Keratinocyte (primary cell): ENCODE results near the gene NECTIN4. TPM values are rescaled to one million over a fixed set of nuclear protein-coding genes. Genes with fewer than 3 reads are reported as not detected.

Experiments
- DNase-seq: peaks from one replicate; pipeline ENCODE4 v3.0.0-alpha.2; 2011; ENCODE audit warnings: low read depth, missing footprints, low spot score
- FAIRE-seq: peaks from 2 replicates; lab custom pipeline; 2011; peaks lifted over from hg19 to GRCh38; lab: Jason Lieb, UNC
- H2AFZ ChIP-seq: 2 replicates; pipeline ENCODE4 v1.6.0; 2012; ENCODE audit warnings: low read length, control low read depth, inconsistent platforms; ENCODE audit not compliant: control insufficient read depth
- H3K27ac ChIP-seq: 2 replicates; pipeline ENCODE4 v1.5.1; 2011; ENCODE audit warnings: low read length; ENCODE audit not compliant: control insufficient read depth, insufficient read depth
- H3K27me3 ChIP-seq: 3 replicates; pipeline ENCODE4 v1.6.0; 2011; ENCODE audit warnings: low read length; ENCODE audit not compliant: control insufficient read depth, insufficient read depth; ENCODE audit errors: extremely low read depth
- H3K36me3 ChIP-seq, 2 experiments: 2 replicates in 1 of 2; 3 replicates in 1 of 2; pipeline ENCODE4 v1.5.1; 2011; ENCODE audit warnings: low read length in 2 of 2, mild to moderate bottlenecking in 1 of 2; ENCODE audit not compliant: control insufficient read depth in 2 of 2, insufficient read depth in 2 of 2; ENCODE audit errors: extremely low read depth in 1 of 2
- H3K4me1 ChIP-seq: 3 replicates; pipeline ENCODE4 v1.5.1; 2011; ENCODE audit warnings: low read length; ENCODE audit not compliant: control insufficient read depth, insufficient read depth; ENCODE audit errors: extremely low read depth
- H3K4me2 ChIP-seq: 3 replicates; pipeline ENCODE4 v1.6.0; 2011; ENCODE audit warnings: low read depth, low read length; ENCODE audit not compliant: control insufficient read depth, insufficient read depth; ENCODE audit errors: extremely low read depth
- H3K4me3 ChIP-seq, 3 experiments: fragments of 200-600 bp in 1 of 3; sonication (generic) in 1 of 3; 2 replicates in 2 of 3; 3 replicates in 1 of 3; pipeline ENCODE4 v1.5.1; 2011 to 2016; ENCODE audit warnings: low read length in 3 of 3, mild to moderate bottlenecking in 3 of 3, control low read depth in 2 of 3, inconsistent platforms in 1 of 3, low read depth in 1 of 3, mixed read lengths in 1 of 3, mixed run types in 1 of 3, moderate library complexity in 1 of 3; ENCODE audit not compliant: control insufficient read depth in 2 of 3, insufficient read depth in 2 of 3; ENCODE audit errors: extremely low read depth in 1 of 3
- H3K79me2 ChIP-seq: 2 replicates; pipeline ENCODE4 v1.6.0; 2012; ENCODE audit warnings: low read length; ENCODE audit not compliant: control insufficient read depth, insufficient read depth
- H3K9ac ChIP-seq: 3 replicates; pipeline ENCODE4 v1.6.0; 2011; ENCODE audit warnings: low read length; ENCODE audit not compliant: control insufficient read depth, insufficient read depth; ENCODE audit errors: extremely low read depth
- H3K9me1 ChIP-seq: 3 replicates; pipeline ENCODE4 v1.6.0; 2011; ENCODE audit warnings: low read length; ENCODE audit not compliant: control insufficient read depth, insufficient read depth; ENCODE audit errors: extremely low read depth
- H3K9me3 ChIP-seq: 2 replicates; pipeline ENCODE4 v1.5.1; 2012; ENCODE audit warnings: low read depth, low read length; ENCODE audit not compliant: control insufficient read depth
- H4K20me1 ChIP-seq: 3 replicates; pipeline ENCODE4 v1.6.0; 2011; ENCODE audit warnings: low read length; ENCODE audit not compliant: control insufficient read depth, insufficient read depth; ENCODE audit errors: extremely low read depth
- EZH2 ChIP-seq: IDR thresholded peaks from one replicate; pipeline ENCODE4 v1.6.1; 2012; ENCODE audit warnings: inconsistent platforms, mild to moderate bottlenecking, low read length, moderate library complexity
- dilution Hi-C: fragments of 300-500 bp; cut with MboI; formaldehyde crosslinking; loops from one replicate; pipeline ENCODE4 v1.7.0; 2020; ENCODE audit warnings: low sequenced_read_pairs; ENCODE audit not compliant: extremely low pct_ligation_motif_present
- polyA plus RNA-seq, 5 experiments: library from polyadenylated mRNA; depleted of rRNA in 3 of 5; stranded (reverse) in 3 of 5; stranded (forward) in 1 of 5; unstranded in 1 of 5; fragments of >200 nt; gene quantifications; 1 replicate in 1 of 5; 2 replicates in 3 of 5; 3 replicates in 1 of 5; pipeline versions ENCODE4 v1.2.1 to v1.2.3, GENCODE V29; 2011 to 2012; ENCODE audit warnings: missing spikeins in 2 of 5, low read depth in 1 of 5, low replicate concordance in 1 of 5
- TF ChIP-seq, protein P1 (sequence below), 3 experiments: IDR thresholded peaks in 1 of 3; conservative IDR thresholded peaks in 1 of 3; optimal IDR thresholded peaks in 1 of 3; 2 replicates in 2 of 3; 3 replicates in 1 of 3; pipeline versions ENCODE3 to v1.5.1; 2011; ENCODE audit warnings: low read length in 3 of 3, mild to moderate bottlenecking in 3 of 3, moderate library complexity in 2 of 3, control low read depth in 1 of 3, inconsistent platforms in 1 of 3; ENCODE audit not compliant: insufficient read depth in 2 of 3; ENCODE audit errors: extremely low read depth in 1 of 3

Gene NECTIN4
- polyA plus RNA-seq, 1 donor (not counting 4 experiments of a cell fraction or from before 2014, with no cell fraction given): 8.6 TPM

DNA sequence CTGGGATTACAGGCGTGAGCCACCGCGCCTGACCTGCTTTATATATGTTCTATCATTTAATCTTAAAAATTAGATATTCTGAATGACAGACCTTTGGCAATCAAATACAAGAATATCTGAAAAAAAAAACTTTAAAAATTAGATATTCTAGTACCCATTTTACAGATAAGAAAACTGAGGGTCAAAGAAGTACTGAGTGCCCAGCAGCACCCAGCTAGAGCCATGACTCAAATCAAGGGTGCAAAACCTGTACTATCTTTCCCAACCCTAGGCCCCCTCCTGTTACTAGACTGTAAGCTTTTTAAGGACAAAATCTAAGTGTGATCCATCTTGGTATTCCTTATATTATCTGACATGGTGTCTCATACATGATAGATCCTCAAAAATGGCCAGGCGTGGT is 27.9 kb downstream of the NECTIN4 start:
- Histone ChIP-seq H3K79me2 (no peaks in the 10 kb centered on the region), H3K27ac (no peak overlapping the region), H3K9me1 (no peaks in the 10 kb centered on the region), H2AFZ (no peak overlapping the region), H4K20me1 (no peaks in the 10 kb centered on the region), H3K4me2 (no peak overlapping the region), H3K9me3 (no peaks in the 10 kb centered on the region), H3K9ac (no peak overlapping the region), H3K36me3 (no peaks in the 10 kb centered on the region), H3K27me3 (no peaks in the 10 kb centered on the region), H3K4me1 (no peaks in the 10 kb centered on the region), H3K4me3 (no peak overlapping the region)
- dilution Hi-C loops: no loop called here
- no peak for DNase-seq
- no peak for TF ChIP-seq EZH2
- TF ChIP-seq, protein P1, sequence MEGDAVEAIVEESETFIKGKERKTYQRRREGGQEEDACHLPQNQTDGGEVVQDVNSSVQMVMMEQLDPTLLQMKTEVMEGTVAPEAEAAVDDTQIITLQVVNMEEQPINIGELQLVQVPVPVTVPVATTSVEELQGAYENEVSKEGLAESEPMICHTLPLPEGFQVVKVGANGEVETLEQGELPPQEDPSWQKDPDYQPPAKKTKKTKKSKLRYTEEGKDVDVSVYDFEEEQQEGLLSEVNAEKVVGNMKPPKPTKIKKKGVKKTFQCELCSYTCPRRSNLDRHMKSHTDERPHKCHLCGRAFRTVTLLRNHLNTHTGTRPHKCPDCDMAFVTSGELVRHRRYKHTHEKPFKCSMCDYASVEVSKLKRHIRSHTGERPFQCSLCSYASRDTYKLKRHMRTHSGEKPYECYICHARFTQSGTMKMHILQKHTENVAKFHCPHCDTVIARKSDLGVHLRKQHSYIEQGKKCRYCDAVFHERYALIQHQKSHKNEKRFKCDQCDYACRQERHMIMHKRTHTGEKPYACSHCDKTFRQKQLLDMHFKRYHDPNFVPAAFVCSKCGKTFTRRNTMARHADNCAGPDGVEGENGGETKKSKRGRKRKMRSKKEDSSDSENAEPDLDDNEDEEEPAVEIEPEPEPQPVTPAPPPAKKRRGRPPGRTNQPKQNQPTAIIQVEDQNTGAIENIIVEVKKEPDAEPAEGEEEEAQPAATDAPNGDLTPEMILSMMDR (optimal IDR thresholded peaks at IDR 0.05 in 1 of 3, IDR thresholded peaks at IDR 0.05 in 1 of 3, conservative IDR thresholded peaks at IDR 0.05 in 1 of 3; ENCODE audit: extremely low read depth in 1 of 3, insufficient read depth in 2 of 3, low read length in 3 of 3): no peak
- no peak for FAIRE-seq

DNA sequence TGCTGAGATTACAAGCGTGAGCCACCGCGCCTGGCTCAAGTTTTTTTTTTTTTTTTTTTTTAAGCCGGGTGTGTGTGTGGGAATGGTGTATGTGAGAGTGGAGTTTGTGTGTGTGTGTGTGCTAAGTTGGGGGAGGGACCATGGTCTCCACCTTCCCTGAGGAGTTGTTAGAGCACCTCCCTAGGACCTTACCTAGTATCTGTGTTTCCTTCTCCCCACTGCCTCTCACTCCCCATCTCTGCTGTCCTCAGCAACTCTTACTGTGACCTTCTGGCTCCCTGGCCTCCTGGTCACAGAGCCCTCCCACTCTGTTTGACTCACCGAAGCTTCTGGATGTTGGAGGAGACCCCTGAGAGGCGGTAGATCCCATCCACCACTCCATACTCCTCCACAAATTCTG is 30.1 kb downstream of the NECTIN4 start:
- DNase-seq: no peak
- Histone ChIP-seq H3K4me1 (no peaks in the 10 kb centered on the region), H4K20me1 (no peaks in the 10 kb centered on the region), H3K79me2 (no peaks in the 10 kb centered on the region), H3K9ac (no peak overlapping the region), H3K9me3 (no peaks in the 10 kb centered on the region), H2AFZ (no peak overlapping the region), H3K4me3 (no peak overlapping the region), H3K27ac (no peak overlapping the region), H3K36me3 (no peaks in the 10 kb centered on the region), H3K4me2 (no peak overlapping the region), H3K9me1 (no peaks in the 10 kb centered on the region), H3K27me3 (no peaks in the 10 kb centered on the region)
- dilution Hi-C loops: no loop called here
- no peak for FAIRE-seq
- TF ChIP-seq EZH2: no peak
- TF ChIP-seq, protein P1 (optimal IDR thresholded peaks at IDR 0.05 in 1 of 3, IDR thresholded peaks at IDR 0.05 in 1 of 3, conservative IDR thresholded peaks at IDR 0.05 in 1 of 3; ENCODE audit: extremely low read depth in 1 of 3, insufficient read depth in 2 of 3, low read length in 3 of 3): no peak
